ENCODE results near the gene PDGFC.

PDGFC gene

DNA sequence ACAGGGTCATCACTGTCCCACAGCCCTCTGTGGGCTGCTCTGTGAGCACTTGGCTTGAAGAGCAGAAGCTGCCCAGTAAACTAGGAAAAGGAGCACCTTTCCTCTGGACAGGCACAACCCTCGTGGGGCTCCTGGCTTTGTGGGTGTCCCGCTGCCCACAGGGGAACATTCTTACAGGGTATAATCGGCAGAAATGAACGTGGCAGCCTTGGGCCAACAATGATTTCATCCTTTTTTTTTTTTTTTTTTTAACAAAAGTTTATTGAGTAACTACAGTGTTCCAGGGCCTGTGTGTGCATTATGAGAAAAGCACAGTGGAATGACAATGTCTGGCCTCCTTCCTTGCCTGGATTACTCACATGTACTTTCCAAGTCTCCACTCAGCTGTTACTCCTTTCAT is 197.2 kb downstream of the PDGFC start:
- Histone ChIP-seq H3K9ac (no peak overlapping the region), H3K27me3 (ENCODE audit: insufficient read depth, low read depth) (no peaks in the 10 kb centered on the region), H2AFZ (ENCODE audit: low read depth) (no peak overlapping the region), H3K36me3 (ENCODE audit: insufficient read depth) (no peaks in the 10 kb centered on the region), H3K4me2 (no peak overlapping the region), H3K4me1 (ENCODE audit: low read depth, poor library complexity, severe bottlenecking) (no peaks in the 10 kb centered on the region), H3K79me2 (ENCODE audit: insufficient read depth, low read depth) (no peaks in the 10 kb centered on the region), H4K20me1 (ENCODE audit: insufficient read depth) (no peaks in the 10 kb centered on the region), H3K27ac (no peak overlapping the region), H3K4me3 (IDR thresholded peaks at IDR 0.05; ENCODE audit: insufficient read depth, low read depth, low read length) (no peak overlapping the region)
- TF ChIP-seq, protein P1, sequence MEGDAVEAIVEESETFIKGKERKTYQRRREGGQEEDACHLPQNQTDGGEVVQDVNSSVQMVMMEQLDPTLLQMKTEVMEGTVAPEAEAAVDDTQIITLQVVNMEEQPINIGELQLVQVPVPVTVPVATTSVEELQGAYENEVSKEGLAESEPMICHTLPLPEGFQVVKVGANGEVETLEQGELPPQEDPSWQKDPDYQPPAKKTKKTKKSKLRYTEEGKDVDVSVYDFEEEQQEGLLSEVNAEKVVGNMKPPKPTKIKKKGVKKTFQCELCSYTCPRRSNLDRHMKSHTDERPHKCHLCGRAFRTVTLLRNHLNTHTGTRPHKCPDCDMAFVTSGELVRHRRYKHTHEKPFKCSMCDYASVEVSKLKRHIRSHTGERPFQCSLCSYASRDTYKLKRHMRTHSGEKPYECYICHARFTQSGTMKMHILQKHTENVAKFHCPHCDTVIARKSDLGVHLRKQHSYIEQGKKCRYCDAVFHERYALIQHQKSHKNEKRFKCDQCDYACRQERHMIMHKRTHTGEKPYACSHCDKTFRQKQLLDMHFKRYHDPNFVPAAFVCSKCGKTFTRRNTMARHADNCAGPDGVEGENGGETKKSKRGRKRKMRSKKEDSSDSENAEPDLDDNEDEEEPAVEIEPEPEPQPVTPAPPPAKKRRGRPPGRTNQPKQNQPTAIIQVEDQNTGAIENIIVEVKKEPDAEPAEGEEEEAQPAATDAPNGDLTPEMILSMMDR (conservative IDR thresholded peaks at IDR 0.05; ENCODE audit: low read depth, low read length): no peak

DNA sequence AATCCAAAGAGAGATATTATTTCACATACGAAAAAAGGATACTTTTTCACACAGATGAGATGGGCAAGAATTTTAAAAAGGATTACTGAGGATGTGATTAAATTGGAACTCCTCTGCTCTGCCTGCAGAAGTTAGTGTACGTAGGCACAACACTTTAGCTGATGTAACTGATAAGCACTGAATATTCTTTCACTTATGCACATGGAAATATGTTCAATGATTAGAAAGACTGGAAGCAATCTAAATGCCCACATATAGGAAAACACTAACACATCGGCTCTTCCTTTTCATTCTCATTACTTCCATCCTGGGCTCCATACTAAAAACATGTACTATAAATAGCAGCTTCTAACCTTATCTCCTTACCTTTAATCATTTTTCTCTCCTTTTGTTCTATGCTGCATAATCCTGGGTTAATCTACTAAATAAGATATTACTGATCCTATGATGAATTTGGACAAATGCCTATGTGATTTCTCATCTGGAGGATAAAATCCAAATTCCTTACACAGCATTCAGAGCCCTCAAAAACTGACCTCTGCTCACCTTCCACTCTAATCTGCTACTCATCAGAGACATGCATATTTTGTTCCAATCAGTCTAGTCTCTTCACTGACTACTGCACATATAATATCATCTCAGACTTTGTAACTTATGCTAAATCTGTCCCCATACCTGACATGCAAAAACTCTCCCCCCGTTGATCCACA is 197.8 kb downstream of the PDGFC start:
- Histone ChIP-seq H2AFZ (ENCODE audit: low read depth) (no peak overlapping the region), H3K27ac (no peak overlapping the region), H3K4me3 (IDR thresholded peaks at IDR 0.05; ENCODE audit: insufficient read depth, low read depth, low read length) (no peak overlapping the region), H3K36me3 (ENCODE audit: insufficient read depth) (no peaks in the 10 kb centered on the region), H4K20me1 (ENCODE audit: insufficient read depth) (no peaks in the 10 kb centered on the region), H3K9ac (no peak overlapping the region), H3K4me2 (no peak overlapping the region), H3K79me2 (ENCODE audit: insufficient read depth, low read depth) (no peaks in the 10 kb centered on the region), H3K4me1 (ENCODE audit: low read depth, poor library complexity, severe bottlenecking) (no peaks in the 10 kb centered on the region), H3K27me3 (ENCODE audit: insufficient read depth, low read depth) (no peaks in the 10 kb centered on the region)
- TF ChIP-seq, protein P1 (conservative IDR thresholded peaks at IDR 0.05; ENCODE audit: low read depth, low read length): no peak

DNA sequence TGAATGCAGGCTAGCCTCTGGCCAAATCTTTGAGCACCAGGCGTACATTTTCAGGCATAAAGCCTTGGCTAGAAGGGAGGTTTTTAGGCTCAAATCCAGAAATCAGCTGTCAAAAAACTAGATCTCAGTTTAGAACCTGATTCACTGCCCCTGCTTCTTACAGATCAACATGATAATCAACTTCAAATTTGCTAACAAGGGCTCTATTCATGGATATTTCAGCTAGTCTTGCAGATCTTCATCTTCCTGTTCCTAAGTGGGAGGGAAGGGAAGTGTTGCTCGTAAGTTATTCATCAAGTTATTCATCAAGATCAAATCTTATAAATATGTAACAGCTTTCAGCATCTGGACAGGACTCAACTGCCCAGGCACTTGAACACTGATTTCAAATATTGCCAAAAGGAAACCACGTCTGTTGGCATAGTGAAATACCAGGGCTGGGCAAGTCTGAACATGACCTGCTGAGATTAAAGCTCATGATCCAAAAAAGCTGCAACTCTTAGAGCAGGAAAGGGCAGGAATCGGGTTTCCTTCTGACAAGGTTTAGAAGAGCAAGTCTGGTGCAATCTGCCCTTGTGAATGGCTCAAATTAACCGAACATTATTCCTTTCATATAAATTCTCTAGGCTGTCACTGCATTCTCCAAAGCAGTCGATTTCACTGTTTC is 200.3 kb downstream of the PDGFC start:
- H3K4me3 ChIP-seq (IDR thresholded peaks at IDR 0.05; ENCODE audit: insufficient read depth, low read depth, low read length): no peak overlapping the region
- no peak overlapping the region for H3K4me2 ChIP-seq
- no peak overlapping the region for H2AFZ ChIP-seq (ENCODE audit: low read depth)
- H3K27ac ChIP-seq: no peak overlapping the region
- no peaks in the 10 kb centered on the region for H4K20me1 ChIP-seq (ENCODE audit: insufficient read depth)
- no peaks in the 10 kb centered on the region for H3K36me3 ChIP-seq (ENCODE audit: insufficient read depth)
- no peaks in the 10 kb centered on the region for H3K79me2 ChIP-seq (ENCODE audit: insufficient read depth, low read depth)
- no peak overlapping the region for H3K9ac ChIP-seq
- H3K27me3 ChIP-seq (ENCODE audit: insufficient read depth, low read depth): no peaks in the 10 kb centered on the region
- no peaks in the 10 kb centered on the region for H3K4me1 ChIP-seq (ENCODE audit: low read depth, poor library complexity, severe bottlenecking)
- TF ChIP-seq, protein P1 (conservative IDR thresholded peaks at IDR 0.05; ENCODE audit: low read depth, low read length): no peak

DNA sequence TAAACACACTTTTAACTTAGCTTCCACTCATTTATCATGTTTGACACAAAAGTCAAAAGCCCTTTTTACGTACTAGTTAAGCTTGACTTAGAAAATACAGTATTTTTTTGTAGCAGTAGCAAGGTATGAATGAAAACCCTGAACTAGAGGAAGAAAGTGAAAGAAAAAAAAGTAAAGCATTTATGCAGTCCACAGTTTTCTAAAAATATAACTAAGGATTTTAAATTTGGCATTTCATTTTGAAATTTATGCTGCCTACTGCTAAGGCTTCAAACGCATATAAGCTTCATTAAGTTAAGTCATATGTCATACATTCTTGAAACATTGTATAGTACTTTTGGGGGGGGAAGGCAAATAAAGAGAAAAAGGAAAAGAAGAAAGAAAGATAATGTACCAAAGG is 201.5 kb downstream of the PDGFC start:
- H3K4me3 ChIP-seq (IDR thresholded peaks at IDR 0.05; ENCODE audit: insufficient read depth, low read depth, low read length): no peak overlapping the region
- TF ChIP-seq, protein P1 (conservative IDR thresholded peaks at IDR 0.05; ENCODE audit: low read depth, low read length): no peak
- H3K36me3 ChIP-seq (ENCODE audit: insufficient read depth): no peaks in the 10 kb centered on the region
- H2AFZ ChIP-seq (ENCODE audit: low read depth): no peak overlapping the region
- no peaks in the 10 kb centered on the region for H3K4me1 ChIP-seq (ENCODE audit: low read depth, poor library complexity, severe bottlenecking)
- H3K79me2 ChIP-seq (ENCODE audit: insufficient read depth, low read depth): no peaks in the 10 kb centered on the region
- no peaks in the 10 kb centered on the region for H4K20me1 ChIP-seq (ENCODE audit: insufficient read depth)
- H3K27me3 ChIP-seq (ENCODE audit: insufficient read depth, low read depth): no peaks in the 10 kb centered on the region
- H3K4me2 ChIP-seq: no peak overlapping the region
- H3K27ac ChIP-seq: no peak overlapping the region
- H3K9ac ChIP-seq: no peak overlapping the region
